Medulla oblongata (tissue), 1 donor: ENCODE measurements around the gene EXD3.
A peak's percentile ranks its signal among the peaks of the same experiment; 100 is the strongest.
"Not testable (repeated sequence)": the region's sequence is repeated elsewhere in the genome, so short reads cannot be mapped to it uniquely, and the experiment has no call there.

Experiments
- DNase-seq: peaks from one replicate; pipeline ENCODE4 v3.0.0-alpha.2; 2015; ENCODE audit errors: extremely low spot score

The EXD3 gene

GRCh38 chr9:137379761-137380161, 43.2 kb downstream of the EXD3 start:
- no peak for DNase-seq

DNA sequence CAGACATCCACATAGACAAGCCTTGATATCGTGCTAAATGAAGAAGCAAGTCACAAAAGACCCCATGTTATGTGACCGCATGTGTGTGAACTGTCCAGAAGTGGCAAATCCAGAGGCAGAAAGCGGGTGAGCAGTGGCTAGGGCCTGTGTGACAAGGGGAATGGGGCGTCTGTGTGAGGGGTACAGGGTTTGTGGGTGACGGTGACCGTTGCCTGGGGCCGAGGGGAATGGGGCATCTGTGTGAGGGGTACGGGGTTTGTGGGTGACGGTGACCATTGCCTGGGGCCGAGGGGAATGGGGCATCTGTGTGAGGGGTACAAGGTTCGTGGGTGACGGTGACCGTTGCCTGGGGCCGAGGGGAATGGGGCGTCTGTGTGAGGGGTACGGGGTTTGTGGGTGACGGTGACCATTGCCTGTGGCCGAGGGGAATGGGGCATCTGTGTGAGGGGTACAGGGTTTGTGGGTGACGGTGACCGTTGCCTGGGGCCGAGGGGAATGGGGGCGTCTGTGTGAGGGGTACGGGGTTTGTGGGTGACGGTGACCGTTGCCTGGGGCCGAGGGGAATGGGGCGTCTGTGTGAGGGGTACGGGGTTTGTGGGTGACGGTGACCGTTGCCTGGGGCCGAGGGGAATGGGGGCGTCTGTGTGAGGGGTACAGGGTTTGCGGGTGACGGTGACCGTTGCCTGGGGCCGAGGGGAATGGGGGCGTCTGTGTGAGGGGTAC, 44.1 kb downstream of the EXD3 start:
- DNase-seq = not testable (repeated sequence)

- no peak for DNase-seq
These were observed 46.6 kb downstream of the EXD3 start for GRCh38 chr9:137376386-137376785.

DNA sequence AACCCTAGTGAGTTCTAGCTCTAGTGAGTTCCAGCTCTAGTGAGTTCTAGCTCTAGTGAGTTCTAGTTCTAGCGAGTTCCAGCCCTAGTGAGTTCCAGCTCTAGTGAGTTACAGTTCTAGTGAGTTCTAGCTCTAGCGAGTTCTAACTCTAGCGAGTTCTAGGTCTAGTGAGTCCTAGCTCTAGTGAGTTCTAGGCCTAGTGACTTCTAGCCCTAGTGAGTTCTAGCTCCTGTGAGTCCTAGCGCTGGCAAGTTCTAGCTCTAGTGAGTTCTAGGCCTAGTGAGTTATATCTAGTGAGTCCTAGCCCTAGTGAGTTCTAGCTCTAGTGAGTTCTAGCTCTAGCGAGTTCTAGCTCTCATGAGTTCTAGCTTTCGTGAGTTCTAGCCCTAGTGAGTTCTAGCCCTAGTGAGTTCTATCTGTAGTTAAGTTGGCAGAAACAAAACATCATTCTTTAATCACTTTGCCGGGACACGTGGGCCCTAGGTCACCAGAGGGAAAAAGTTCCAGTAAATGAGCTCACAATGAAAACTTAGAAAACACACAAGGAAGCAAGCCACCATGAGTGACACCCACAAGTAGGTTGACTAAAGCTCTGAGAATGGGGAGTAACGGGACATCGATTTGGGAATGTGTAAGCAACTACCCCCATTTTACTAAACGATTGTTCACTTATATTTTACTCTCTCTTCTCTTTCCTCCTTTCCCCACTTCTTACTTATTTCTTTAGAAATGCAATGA, 47.5 kb downstream of the EXD3 start:
- DNase-seq = no peak

DNA sequence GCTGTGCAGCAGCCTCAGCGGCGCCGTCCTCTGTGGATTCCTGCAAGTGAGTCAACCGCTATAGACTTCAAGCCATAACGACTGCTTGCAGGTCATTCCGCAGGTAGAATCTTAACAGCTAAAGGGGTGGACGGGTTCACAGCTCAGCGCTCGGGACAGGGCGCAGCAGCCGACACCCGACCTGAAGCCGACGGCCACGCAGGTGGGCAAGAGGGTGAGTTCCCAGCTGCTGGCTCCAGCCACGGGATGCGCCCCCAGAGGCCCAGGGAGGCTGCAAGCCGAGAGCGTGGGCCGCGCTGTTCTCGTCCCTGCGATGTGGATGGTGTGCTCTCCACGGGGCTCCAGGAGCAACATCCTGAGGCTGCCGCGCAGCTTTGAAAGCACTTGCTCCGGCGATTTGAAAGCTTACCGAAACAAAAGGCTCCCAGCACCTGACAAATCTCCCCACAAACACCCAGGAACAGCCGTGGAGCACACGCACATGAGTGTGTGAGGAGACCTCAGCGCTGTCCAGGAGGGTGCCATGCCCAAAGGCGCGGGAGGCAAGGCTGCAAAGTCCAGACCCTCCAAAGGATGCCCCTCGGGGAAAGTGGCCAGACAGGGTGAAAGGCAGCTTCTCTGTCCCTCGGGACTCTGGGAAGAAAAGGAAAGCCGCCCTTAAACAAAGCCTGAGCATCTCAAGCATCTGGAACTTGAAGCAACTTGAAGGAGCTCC, 48.7 kb downstream of the EXD3 start:
- DNase-seq = no peak

DNA sequence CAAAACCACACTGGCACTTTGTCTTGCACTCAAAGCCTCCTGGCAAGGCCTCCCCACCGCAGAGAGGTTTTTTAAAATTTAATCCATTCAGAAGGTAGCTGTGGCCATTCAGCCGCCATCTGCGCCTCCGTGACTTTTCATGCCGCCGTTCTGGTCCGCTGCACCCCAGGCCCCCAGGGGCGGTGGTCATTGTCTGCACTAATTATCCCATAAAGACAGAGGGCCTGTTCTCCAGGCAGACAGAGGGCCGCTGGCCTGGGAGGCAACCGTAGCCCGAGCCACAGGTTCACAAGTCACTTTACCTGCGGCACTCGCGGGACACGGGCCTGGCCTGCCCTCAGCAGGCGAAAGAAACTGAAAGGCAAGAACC, 49.4 kb downstream of the EXD3 start:
- DNase-seq = no peak

DNA sequence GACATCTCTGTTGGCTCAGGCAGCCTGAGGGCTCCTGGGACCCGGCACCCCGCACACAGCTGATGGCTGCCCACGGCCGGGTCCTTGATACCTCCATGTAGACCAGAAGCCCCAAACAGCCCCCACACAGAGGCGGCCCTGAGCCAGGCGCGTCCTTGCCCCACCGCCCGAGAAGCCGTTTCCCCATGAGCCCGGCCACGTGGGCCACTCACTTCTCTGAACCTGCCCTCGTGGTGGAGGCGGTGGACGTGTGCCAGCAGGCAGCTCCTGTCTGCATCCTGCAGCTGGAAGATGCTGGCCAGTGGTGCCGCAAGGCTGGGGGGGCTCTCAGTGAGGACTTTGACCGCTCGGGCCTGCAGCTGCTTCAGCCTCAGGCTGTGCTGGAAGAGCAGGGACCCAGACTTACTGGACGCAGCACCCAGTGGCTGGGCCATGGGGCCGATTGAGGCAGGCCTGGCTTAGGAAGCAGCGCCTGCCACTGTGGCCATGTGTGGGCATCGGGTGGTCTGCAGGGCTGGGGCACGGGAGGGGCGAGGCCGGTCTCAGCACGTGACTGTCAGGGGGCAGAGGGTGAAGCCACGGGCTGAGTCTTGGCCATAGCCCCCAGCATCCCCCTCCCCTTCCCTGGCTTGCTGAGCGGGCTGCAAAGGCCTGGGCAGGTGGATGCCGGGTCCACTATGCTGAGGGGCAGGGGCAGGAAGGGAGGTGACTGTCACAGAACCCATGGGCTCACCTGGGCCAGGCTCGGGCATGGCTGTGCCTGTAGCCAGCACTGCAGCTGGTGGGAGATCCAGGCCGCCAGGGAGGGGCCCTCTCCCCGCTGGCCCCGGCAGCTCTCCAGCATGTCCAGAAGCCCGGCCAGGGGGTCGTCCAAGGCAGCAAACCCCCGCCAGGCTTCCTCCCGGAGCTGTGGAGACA, 50.0 kb downstream of the EXD3 start:
- no peak for DNase-seq

- no peak for DNase-seq
These were observed 50.9 kb downstream of the EXD3 start for GRCh38 chr9:137371946-137372651.

DNA sequence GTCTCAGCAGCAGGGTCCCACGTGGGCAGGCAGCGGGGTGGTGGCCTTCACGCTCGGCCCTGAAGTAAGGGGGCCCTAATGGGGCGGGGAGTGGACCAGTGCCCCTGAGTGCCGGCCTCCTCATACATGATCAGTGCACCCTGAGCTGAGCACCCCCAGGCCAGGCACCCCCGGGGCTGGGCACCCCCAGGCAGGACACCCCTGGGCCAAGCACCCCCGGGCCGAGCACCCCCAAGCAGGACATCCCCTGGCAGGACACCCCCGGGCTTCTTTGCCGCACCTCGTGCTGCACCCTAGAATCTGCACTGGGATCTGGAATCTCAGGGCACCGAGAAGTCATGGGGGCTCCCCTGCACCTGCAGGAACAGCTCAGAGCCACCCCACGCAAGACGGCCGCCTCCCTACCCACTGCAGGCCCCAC, 51.4 kb downstream of the EXD3 start:
- DNase-seq = no peak

DNA sequence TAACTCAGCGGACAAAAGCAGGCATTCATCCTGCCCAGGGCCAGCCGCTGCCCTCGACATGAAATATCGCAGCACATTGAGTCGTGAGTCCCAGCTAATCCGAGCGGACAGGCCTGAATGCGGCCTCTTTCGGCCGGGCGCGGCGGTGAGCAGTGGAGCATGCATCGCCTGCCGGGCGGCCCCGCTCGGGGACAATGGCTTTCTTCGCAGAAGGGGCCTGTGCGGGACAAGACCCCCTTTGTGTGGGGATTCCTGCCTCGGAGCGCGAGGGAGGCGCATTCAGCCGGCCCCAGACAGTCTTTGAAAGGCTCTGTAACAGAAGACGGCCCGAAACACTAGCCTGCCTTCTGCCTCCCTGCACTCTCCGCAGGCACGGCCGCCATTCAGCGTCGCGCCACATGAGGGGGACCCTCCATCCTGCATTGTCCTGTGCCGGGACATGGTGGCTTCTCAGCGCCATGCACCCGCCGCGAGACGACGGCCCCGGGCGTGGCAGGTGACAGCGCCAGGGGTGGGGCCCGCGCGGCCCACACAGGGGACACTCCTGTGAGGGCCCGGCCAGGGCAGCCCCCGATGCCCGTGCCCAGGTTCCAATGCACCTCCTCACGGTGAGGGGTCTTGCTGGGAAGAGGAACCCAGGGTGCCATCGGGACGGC, 52.0 kb downstream of the EXD3 start:
- peak; percentile 41 for DNase-seq

- DNase-seq = no peak
These were observed 52.8 kb downstream of the EXD3 start for GRCh38 chr9:137369911-137370764.

- DNase-seq = no peak
These were observed 53.7 kb downstream of the EXD3 start for GRCh38 chr9:137369061-137369787.

DNA sequence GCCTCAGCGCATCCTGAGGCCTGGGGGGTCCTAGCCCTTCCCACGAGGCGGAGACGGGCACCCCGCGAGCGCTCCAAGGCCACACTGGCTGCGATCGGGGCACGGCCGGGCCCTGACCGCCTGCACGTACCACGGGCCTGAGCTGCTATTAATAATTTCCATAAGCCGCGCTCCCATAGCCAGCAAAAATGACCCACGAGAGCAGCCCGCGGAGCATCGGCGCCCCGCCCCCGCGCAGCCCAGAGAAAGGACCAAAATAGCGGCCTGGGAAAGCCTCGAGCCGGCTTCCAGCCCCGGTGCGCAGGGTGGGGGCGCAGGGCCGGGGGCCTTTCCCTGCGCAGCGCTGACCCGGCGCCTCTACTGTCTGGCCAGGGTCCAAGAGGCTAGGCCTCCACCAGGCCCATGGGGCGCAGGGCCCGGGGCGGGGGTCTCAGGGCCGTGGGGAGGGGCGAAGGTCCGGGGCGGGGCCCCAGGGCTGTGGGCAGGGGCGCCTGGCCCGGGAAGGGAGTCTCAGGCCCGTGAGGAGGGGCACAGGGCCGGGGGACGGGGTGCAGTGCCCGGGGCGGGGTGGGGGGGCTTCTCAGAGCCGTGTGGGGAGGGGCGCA, 54.4 kb downstream of the EXD3 start:
- no peak for DNase-seq

DNA sequence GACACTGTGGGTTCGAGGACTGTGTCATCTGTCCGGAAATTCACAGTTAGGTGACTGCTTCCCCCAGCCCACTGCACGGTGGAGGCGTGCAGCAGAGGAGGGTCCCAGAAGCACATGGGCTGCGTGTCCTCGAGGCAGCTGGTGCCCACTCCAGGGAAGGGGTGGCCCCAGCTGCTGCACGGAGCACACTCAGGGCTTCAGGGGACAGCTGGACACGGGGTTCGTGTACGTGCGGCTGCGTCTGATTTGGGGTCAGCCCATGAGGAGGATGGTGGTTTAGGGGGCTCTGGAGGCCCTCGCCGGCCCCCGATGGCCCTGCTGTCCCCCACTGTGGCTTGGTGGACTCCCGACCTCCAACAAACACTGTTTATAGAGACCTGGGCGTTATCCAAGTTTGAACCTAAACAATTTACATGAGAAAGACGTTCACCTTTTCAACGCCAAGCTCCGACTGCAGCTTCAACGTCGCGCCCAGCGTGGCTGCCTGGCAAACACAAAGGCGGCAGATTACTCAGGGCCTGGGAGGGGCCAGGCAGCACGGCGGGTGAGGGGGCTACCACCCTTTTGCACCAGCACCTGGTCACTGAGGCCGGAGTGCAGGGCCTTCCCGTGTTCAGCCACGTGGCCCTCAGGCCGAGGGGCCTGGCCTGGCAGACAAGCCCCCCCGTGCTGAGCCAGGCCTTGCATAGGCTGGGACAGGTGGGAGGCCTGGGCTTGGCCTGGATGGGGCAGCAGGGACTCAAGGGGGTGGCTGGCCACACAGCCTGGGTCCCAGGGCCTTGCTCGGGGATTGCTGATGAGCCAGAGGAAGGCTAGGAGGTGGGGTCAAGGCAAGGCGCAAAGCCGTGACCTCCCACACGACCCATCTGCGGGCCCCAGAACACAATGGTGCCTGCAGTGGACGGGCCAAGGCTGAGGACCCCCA, 55.2 kb downstream of the EXD3 start:
- no peak for DNase-seq

GRCh38 chr9:137366891-137367381, 56.0 kb downstream of the EXD3 start:
- DNase-seq = no peak

DNA sequence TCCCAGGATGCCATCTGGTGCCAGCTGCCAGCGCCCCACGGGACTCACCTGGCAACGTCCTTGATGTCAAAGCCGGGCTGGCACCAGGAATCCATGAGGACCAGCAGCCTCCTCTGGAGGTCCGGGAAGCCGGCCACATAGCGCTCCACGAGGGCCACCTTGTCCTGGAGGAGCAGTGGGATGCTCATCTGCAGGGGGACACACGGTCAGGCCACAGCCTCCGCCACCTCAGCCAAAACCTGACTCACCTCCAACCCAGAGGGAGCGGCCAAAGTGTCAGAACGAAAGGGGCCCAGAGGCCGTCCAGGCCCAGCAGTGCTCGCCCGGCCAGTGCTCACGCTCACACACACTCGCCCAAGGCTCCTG, 56.5 kb downstream of the EXD3 start:
- DNase-seq = no peak
